DOHH2 (cell line): Measurements from ENCODE around the gene HRH1.

Experiments used
- EZH2phosphoT487 ChIP-seq: fragments of 200-600 bp; sonication (generic); IDR thresholded peaks from 2 replicates; pipeline ENCODE4 v1.6.1; 2017; ENCODE audit warnings: borderline replicate concordance, mild to moderate bottlenecking, antibody characterized with exemption, low read length, moderate library complexity, mixed read lengths
- TF ChIP-seq, protein P1 (sequence below): fragments of 200-600 bp; sonication (generic); IDR thresholded peaks from one replicate; pipeline ENCODE4 v1.5.1; 2014; ENCODE audit warnings: antibody characterized with exemption, mild to moderate bottlenecking, low read depth, low read length; ENCODE audit not compliant: poor library complexity, severe bottlenecking

GRCh38 chr3:11310258-11310657, 156.0 kb downstream of the HRH1 start:
- TF ChIP-seq, protein P1, sequence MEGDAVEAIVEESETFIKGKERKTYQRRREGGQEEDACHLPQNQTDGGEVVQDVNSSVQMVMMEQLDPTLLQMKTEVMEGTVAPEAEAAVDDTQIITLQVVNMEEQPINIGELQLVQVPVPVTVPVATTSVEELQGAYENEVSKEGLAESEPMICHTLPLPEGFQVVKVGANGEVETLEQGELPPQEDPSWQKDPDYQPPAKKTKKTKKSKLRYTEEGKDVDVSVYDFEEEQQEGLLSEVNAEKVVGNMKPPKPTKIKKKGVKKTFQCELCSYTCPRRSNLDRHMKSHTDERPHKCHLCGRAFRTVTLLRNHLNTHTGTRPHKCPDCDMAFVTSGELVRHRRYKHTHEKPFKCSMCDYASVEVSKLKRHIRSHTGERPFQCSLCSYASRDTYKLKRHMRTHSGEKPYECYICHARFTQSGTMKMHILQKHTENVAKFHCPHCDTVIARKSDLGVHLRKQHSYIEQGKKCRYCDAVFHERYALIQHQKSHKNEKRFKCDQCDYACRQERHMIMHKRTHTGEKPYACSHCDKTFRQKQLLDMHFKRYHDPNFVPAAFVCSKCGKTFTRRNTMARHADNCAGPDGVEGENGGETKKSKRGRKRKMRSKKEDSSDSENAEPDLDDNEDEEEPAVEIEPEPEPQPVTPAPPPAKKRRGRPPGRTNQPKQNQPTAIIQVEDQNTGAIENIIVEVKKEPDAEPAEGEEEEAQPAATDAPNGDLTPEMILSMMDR: no peak
- no peak for TF ChIP-seq EZH2phosphoT487
